Measurements from ENCODE around the gene ATP2C1.

DNA sequence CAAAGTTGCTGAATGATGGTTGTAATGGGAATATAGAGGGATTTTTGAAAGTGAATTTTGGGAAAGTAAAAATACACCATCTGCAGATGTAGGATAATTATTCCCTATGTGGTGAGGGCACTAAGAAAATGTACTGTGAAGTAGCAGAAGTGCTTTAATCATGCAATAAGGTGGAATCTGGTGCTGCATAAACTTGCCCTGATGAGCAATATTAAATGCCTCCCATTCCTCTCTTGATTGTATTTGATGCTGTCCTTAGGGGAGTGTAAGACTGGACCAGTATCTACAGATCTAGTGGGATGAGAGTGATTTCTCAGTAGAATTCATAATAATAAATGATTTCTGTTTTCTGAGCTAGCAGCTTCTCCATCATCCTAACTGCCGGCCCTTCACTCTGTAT lies 47.7 kb upstream of the ATP2C1 start:
- TF ChIP-seq POLR2A (IDR thresholded peaks at IDR 0.05; ENCODE audit: low read length) (no peak), GATA1 (IDR thresholded peaks at IDR 0.05; ENCODE audit: low read depth, low read length) (no peak)
